Omental fat pad (tissue), 4 donors: ENCODE results near the gene SPRR3. TPM values are rescaled to one million over a fixed set of nuclear protein-coding genes. Genes with fewer than 3 reads are reported as not detected.

Experiments used
- ATAC-seq: fragments of 150-250 bp; one replicate; pipeline ENCODE4 v1.9.1; 2016; ENCODE audit warnings: mild to moderate bottlenecking, moderate library complexity; ENCODE audit not compliant: low FRiP score
- DNase-seq: peaks from one replicate; pipeline ENCODE4 v3.0.0-alpha.2; 2019; ENCODE audit warnings: low spot score
- CTCF ChIP-seq, 3 donors: fragments of 450-650 bp; IDR thresholded peaks; one replicate each; pipeline ENCODE4 v1.5.1; 2016 to 2017; ENCODE audit warnings: antibody characterized with exemption in 3 of 3, mild to moderate bottlenecking in 3 of 3, moderate library complexity in 2 of 3
- total RNA-seq, 4 donors: library from RNA; depleted of rRNA; stranded (reverse); fragments of >200 nt; gene quantifications; one replicate each; pipeline ENCODE4 v1.1.0, GENCODE V29; 2016

The SPRR3 gene
- total RNA-seq, 4 donors from 2014 or later, result not detected

GRCh38 chr1:153025797-153026196 is 24.2 kb downstream of the SPRR3 start:
- DNase-seq, result no peak

GRCh38 chr1:153028766-153029165 is 27.2 kb downstream of the SPRR3 start:
- DNase-seq (no peak), ATAC-seq (no peak)
- no peak for TF ChIP-seq CTCF (IDR thresholded peaks at IDR 0.05)

More at GRCh38 chr1:153025797-153026196, 24.2 kb downstream of the SPRR3 start:
- no peak for ATAC-seq
- TF ChIP-seq CTCF (IDR thresholded peaks at IDR 0.05), result no peak

GRCh38 chr1:153030895-153031294 is 29.3 kb downstream of the SPRR3 start, which contains the start of gene SPRR1B:
SPRR1B (plus strand) TSS chr1:153031203; CDS start chr1:153032346, 1,143 bp downstream.
- DNase-seq (no peak), ATAC-seq (no peak)
- TF ChIP-seq CTCF (IDR thresholded peaks at IDR 0.05), result no peak

- ATAC-seq (no peak), DNase-seq (no peak)
- no peak for TF ChIP-seq CTCF (IDR thresholded peaks at IDR 0.05)
Measured at GRCh38 chr1:153032073-153032472, 30.5 kb downstream of the SPRR3 start.

- DNase-seq (no peak), ATAC-seq (peak; percentile 95)
- no peak for TF ChIP-seq CTCF (IDR thresholded peaks at IDR 0.05)
Measured at GRCh38 chr1:153032677-153033308, 31.2 kb downstream of the SPRR3 start.

- DNase-seq (no peak), ATAC-seq (no peak)
- no peak for TF ChIP-seq CTCF (IDR thresholded peaks at IDR 0.05)
Measured at GRCh38 chr1:153035211-153035610, 33.7 kb downstream of the SPRR3 start.

GRCh38 chr1:153040950-153041631 is 39.5 kb downstream of the SPRR3 start, which contains the start of gene SPRR2D:
SPRR2D (minus strand) TSS chr1:153041120; CDS start chr1:153040346, 774 bp downstream.
- DNase-seq, result no peak
- TF ChIP-seq CTCF (IDR thresholded peaks at IDR 0.05), result no peak
- ATAC-seq, result no peak
